WERI-Rb-1 (cell line): ENCODE results near the gene FREM1.

Experiments used
- DNase-seq: peaks from one replicate; pipeline ENCODE4 v3.0.0-alpha.2; 2020
- H3K27ac ChIP-seq: fragments of 250-450 bp; sonication (Bioruptor Pico); 2 replicates; pipeline ENCODE4 v1.5.1; 2020; ENCODE audit warnings: mild to moderate bottlenecking, moderate library complexity
- H3K27me3 ChIP-seq: fragments of 250-450 bp; sonication (Bioruptor Pico); 2 replicates; pipeline ENCODE4 v1.5.1; 2021; ENCODE audit warnings: mild to moderate bottlenecking, low read depth, moderate library complexity; ENCODE audit not compliant: insufficient read depth, severe bottlenecking
- H3K36me3 ChIP-seq: fragments of 250-450 bp; sonication (Bioruptor Pico); 2 replicates; pipeline ENCODE4 v1.5.1; 2020; ENCODE audit warnings: mild to moderate bottlenecking, moderate library complexity
- H3K4me3 ChIP-seq: 2 replicates; pipeline ENCODE4 v1.5.1; 2011; ENCODE audit warnings: low read depth, mild to moderate bottlenecking, control low read depth, low read length
- H3K9me3 ChIP-seq: fragments of 250-450 bp; sonication (Bioruptor Pico); 2 replicates; pipeline ENCODE4 v1.5.1; 2021; ENCODE audit warnings: mild to moderate bottlenecking, moderate library complexity; ENCODE audit not compliant: severe bottlenecking
- CTCF ChIP-seq: IDR thresholded peaks from 2 replicates; pipeline ENCODE4 v1.5.1; 2011; ENCODE audit warnings: low read depth, mild to moderate bottlenecking, control low read depth, inconsistent platforms, low read length

Gene FREM1

GRCh38 chr9:14893280-14893679 lies 16.9 kb downstream of the FREM1 start:
- Histone ChIP-seq H3K36me3 (no peaks in the 10 kb centered on the region), H3K27me3 (no peaks in the 10 kb centered on the region), H3K9me3 (no peaks in the 10 kb centered on the region), H3K27ac (no peak overlapping the region), H3K4me3 (no peak overlapping the region)
- TF ChIP-seq CTCF: no peak
- DNase-seq: no peak

- no peak for DNase-seq
- no peak overlapping the region for H3K4me3 ChIP-seq
- no peaks in the 10 kb centered on the region for H3K36me3 ChIP-seq
These were observed 18.9 kb downstream of the FREM1 start for GRCh38 chr9:14891332-14891731.

GRCh38 chr9:14889451-14889850 lies 20.8 kb downstream of the FREM1 start:
- TF ChIP-seq CTCF: no peak
- DNase-seq: no peak
- Histone ChIP-seq H3K9me3 (no peaks in the 10 kb centered on the region), H3K27ac (no peak overlapping the region), H3K27me3 (no peaks in the 10 kb centered on the region), H3K36me3 (no peaks in the 10 kb centered on the region), H3K4me3 (no peak overlapping the region)

More at GRCh38 chr9:14891332-14891731, 18.9 kb downstream of the FREM1 start:
- no peak for TF ChIP-seq CTCF
- no peaks in the 10 kb centered on the region for H3K27me3 ChIP-seq
- no peak overlapping the region for H3K27ac ChIP-seq
- no peaks in the 10 kb centered on the region for H3K9me3 ChIP-seq

GRCh38 chr9:14888875-14889274 lies 21.4 kb downstream of the FREM1 start:
- Histone ChIP-seq H3K36me3 (no peaks in the 10 kb centered on the region), H3K27ac (no peak overlapping the region), H3K9me3 (no peaks in the 10 kb centered on the region), H3K4me3 (no peak overlapping the region), H3K27me3 (no peaks in the 10 kb centered on the region)
- TF ChIP-seq CTCF: no peak
- DNase-seq: no peak

GRCh38 chr9:14888272-14888671 lies 22.0 kb downstream of the FREM1 start:
- Histone ChIP-seq H3K27ac (no peak overlapping the region), H3K4me3 (no peak overlapping the region), H3K9me3 (no peaks in the 10 kb centered on the region), H3K36me3 (no peaks in the 10 kb centered on the region), H3K27me3 (no peaks in the 10 kb centered on the region)
- no peak for TF ChIP-seq CTCF
- no peak for DNase-seq

GRCh38 chr9:14887149-14887548 lies 23.1 kb downstream of the FREM1 start:
- no peaks in the 10 kb centered on the region for H3K9me3 ChIP-seq
- no peak overlapping the region for H3K4me3 ChIP-seq

More at GRCh38 chr9:14887149-14887548, 23.1 kb downstream of the FREM1 start:
- no peak for DNase-seq
- H3K27ac ChIP-seq: no peak overlapping the region
- H3K27me3 ChIP-seq: no peaks in the 10 kb centered on the region
- no peaks in the 10 kb centered on the region for H3K36me3 ChIP-seq
- no peak for TF ChIP-seq CTCF
